GM18508 (cell line): ENCODE data around the gene SAMM50.

ENCODE experiments used
- ATAC-seq: cut with Tn5 transposase; IDR thresholded peaks from one replicate; pipeline ENCODE4 v1.9.1; 2021; ENCODE audit warnings: moderate number of reproducible peaks; ENCODE audit not compliant: insufficient read depth, unreplicated experiment

The SAMM50 gene

GRCh38 chr22:43955040-43955882 is at the start of gene SAMM50:
Gene SAMM50, plus strand, starts transcription at chr22:43955442. Its CDS starts 136 bp downstream, at chr22:43955578.
- peak; percentile 81 for ATAC-seq

DNA sequence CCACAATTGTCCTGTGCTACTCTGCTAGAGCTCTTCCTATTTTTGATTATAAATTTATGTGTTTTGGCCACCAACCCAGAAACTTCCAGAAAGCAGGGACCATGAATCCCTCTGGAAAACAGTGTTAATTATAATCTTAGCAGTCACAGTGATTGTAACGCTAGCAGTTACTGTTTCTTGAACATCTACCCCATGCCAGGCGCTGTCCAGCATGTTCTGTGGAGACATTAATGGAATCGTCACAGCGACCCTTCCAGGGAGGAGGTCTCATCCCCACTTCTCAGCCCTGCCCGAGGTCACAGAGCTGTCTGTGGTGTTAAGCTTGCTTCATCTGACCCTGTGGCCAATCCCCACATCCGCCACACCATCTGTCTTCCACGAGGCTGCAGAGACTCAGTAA is 49.6 kb upstream of the SAMM50 start:
- ATAC-seq = no peak

GRCh38 chr22:43909708-43910107 is 45.5 kb upstream of the SAMM50 start:
- ATAC-seq = no peak

DNA sequence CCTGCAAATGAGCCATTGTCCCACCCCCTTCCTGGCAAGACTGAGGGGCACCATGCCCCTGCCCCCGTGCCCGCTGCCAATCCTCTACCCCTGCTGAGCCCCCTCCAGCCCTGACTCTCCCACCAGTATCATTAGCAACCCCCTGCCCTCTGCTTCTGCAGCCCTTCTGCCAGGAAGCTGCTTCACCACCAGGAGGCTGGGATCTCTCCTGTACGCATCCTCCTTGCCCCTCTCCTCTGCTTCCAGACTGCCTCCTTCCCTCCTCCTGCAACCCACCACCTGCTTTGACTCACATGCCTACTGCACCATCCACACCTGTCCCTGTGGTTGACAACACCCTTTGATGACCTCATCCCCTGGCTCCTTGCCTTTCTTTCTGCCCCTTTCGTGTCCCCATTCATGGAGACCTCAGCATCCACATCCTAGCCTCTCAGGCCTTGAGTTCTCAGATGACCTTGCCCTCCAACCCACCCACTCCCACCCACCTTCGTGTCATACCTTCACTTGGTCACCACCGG is 45.0 kb upstream of the SAMM50 start:
- ATAC-seq = no peak

DNA sequence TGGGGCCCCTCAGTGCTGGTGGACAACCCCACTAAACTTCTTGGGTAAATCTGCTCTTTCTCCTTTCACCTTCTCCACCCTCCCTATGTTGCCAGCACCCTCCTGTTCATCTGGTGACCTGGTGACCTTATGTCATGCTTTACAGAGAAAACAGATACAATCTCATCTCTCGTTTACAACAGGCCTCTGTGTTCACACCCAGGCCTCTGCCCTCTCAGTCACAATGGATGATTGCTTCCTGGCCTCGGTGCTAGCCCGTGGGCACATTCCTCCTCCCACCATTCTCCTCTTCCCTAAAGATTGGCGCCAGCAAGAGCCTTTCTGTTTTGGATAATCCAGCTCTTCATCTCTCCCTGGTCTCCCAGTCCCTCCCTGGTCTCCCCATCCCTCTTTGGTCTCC is 43.9 kb upstream of the SAMM50 start:
- ATAC-seq = no peak

DNA sequence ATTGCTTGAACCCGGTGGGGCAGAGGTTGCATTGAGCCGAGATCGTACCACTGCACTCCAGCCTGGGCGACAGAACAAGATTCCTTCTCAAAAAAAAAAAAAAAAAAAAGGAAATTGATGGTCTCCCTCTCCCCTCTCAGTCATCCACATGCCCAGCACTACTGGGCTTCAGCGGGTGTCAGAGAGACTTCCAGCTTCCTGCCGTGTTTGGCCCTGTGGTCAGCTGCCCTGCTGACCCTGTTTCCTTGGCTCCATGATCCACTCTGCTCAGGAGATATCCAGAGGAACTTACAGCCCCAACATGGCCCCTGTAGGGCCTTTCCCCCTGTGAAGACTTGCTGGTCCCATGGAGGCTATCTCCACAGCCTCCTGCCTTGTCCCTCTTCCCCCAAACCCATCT is 37.7 kb upstream of the SAMM50 start:
- no peak for ATAC-seq

- ATAC-seq = no peak
Measured at GRCh38 chr22:43919106-43919973, 35.9 kb upstream of the SAMM50 start.

- no peak for ATAC-seq
Measured at GRCh38 chr22:43921370-43921769, 33.9 kb upstream of the SAMM50 start.

DNA sequence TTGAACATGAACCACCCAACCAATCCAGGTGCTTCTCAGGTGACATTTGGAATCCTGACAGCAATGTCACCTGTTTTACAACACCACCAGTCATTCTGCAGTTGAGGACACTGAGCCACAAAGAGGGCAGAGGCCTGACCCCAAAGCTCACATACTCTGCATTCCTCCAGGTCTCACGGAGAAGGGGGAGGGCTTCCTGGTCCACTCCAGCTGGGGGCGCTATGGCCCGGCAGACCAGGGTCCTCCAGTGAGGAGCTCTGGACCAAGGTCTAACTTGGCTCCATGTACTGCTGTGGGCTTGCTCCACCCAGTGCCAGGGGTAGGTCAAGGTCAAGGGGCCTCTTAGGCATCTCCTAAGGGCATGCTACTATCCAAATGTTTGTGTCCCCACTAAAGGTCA is 33.1 kb upstream of the SAMM50 start:
- no peak for ATAC-seq

GRCh38 chr22:43923191-43923590 is 32.1 kb upstream of the SAMM50 start:
- no peak for ATAC-seq

GRCh38 chr22:43923631-43924464 is 31.4 kb upstream of the SAMM50 start, which contains the start of gene PNPLA3:
Gene PNPLA3, plus strand, starts transcription at chr22:43923805. Its CDS starts 107 bp downstream, at chr22:43923912.
- ATAC-seq = no peak

- ATAC-seq = no peak
Measured at GRCh38 chr22:43924877-43925276, 30.4 kb upstream of the SAMM50 start.

- no peak for ATAC-seq
Measured at GRCh38 chr22:43925433-43926348, 29.6 kb upstream of the SAMM50 start.

DNA sequence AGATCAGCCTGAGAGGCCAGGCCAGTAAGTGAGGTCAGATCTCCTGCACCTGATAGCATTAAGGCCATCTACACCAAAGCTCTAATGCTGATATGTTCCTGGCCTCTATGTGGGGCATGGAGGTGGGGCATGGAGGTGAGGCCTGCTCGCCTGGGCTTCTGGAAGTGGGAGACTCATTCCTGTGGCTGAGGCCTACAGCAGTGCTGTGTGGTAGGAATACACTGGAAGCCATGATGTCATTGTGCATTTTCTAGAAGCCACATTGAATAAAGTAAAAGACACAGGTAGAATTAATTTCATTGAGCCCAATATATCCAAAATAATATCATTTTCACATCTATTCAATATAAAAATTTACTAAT is 28.9 kb upstream of the SAMM50 start:
- no peak for ATAC-seq

- no peak for ATAC-seq
Measured at GRCh38 chr22:43928468-43928867, 26.8 kb upstream of the SAMM50 start.

DNA sequence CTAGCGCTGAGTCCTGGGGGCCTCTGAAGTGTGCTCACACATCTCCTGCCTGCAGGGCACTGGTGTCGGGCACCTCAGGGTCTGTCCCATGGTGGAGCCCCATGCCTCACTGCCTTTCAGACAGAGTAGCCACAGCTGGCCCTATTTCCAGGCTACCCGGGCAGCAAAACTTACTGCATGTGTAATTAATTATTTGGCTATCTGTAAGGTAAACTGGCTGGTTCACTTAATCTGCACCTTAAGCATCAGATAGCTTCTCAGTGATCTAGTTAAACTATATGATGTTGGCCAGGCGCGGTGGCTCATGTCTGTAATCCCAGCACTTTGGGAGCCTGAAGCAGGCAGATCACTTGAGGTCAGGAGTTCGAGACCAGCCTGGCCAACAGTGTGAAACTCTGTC is 26.3 kb upstream of the SAMM50 start:
- ATAC-seq = no peak

DNA sequence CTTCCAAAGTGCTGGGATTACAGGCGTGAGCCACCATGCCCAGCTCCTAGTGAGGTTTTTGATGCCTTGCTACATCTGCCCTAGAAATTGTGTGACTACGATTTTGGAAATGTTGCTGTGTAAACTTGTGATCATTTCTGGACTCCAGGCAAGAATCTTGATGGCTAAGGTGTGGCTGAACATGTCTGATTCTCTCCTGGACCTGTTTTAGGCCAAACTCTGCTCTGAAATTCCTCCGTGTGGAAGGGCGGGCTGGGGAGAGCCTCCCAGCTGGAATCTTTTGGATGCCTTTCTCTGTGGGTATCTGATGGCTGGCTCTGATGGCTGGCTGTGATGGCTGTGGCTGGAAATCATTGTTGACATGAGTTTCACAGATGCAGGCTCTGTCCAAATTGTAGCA is 23.5 kb upstream of the SAMM50 start:
- no peak for ATAC-seq

DNA sequence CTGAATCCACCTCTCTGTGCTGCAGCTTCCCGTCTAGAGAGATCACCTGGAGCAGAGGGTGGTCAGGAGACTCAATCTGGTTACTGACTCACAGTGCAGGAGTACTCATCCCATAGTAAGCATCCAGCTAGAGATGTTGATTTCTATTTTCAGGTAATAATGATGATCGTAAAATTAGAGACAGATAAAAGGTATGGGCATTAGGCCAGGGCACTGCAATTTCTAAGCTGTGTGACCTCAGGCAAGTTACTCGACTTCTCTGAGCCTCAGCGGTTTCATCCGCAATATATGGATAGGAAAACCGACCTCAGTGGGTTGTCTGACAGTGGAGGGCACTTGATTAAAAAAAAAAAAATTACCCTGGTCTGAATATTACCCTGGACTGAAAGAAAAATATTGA is 13.8 kb upstream of the SAMM50 start:
- no peak for ATAC-seq
